IPS-20b (cell line): ENCODE measurements around the gene HOXC11.

Experiments used
- H3K27ac ChIP-seq: one replicate; pipeline ENCODE4 v1.5.1; 2013; ENCODE audit warnings: low read length
- H3K27me3 ChIP-seq: 2 replicates; pipeline ENCODE4 v1.6.1; 2013; ENCODE audit warnings: mild to moderate bottlenecking, low read length, inconsistent platforms; ENCODE audit not compliant: insufficient read depth
- H3K36me3 ChIP-seq: 2 replicates; pipeline ENCODE4 v1.6.1; 2013; ENCODE audit warnings: low read depth, mild to moderate bottlenecking, inconsistent platforms, low read length, moderate library complexity; ENCODE audit not compliant: insufficient read depth
- H3K4me1 ChIP-seq: 2 replicates; pipeline ENCODE4 v1.6.1; 2013; ENCODE audit warnings: mild to moderate bottlenecking, control low read depth, inconsistent platforms, low read length, moderate library complexity; ENCODE audit not compliant: insufficient read depth
- H3K4me3 ChIP-seq: 2 replicates; pipeline ENCODE4 v1.5.1; 2013; ENCODE audit warnings: mild to moderate bottlenecking, low read length, inconsistent platforms
- H3K9ac ChIP-seq: 2 replicates; pipeline ENCODE4 v1.6.1; 2013; ENCODE audit warnings: low read depth, mild to moderate bottlenecking, inconsistent platforms, low read length, moderate library complexity
- H3K9me3 ChIP-seq: 2 replicates; pipeline ENCODE4 v1.6.1; 2013; ENCODE audit warnings: mild to moderate bottlenecking, low read depth, low read length, inconsistent platforms; ENCODE audit not compliant: insufficient read depth

HOXC11 gene

DNA sequence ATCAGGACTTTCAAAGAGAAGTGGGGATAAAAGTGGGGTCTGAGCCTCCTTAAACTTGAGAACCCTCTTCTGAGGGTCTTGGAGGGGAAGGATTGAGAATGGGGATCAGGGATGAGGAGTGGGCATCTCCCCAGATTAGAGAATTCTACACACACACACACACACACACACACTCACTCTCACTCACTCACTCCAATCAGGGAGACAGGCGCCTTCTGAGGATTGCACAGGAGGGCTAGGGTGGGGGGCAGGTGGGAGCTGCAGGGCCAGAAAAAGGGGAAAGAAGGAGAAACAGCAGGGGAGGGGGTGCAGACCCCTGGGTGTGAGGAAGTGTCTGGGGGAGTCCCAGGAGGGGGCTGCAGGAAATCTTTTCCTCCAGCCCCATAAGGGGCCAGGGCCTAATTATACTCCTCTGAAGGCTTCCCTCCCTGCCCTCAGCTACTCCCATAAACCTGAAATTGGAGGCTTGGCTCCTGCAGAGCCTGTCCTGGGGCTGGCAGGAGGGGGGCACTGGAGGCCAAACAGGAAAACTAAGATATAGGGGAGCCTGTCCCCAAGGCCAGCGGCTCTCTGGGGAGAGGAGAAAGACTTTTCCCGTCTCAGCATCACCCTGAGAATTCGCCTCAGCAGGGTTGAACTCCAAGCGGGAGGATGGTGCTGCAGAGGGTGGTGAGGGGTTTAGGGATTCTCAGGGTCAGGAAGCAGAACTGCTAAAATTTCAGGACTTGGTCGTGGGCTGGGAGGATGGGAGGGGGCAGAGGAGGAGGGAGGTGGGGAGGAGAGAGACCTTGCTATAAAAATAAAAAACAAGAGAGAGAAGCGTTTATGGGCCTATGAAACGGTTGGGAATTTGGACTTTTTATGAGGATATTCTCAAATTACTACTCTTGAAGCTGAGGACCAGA is 28.6 kb downstream of the HOXC11 start:
- H3K36me3 ChIP-seq = no peaks in the 10 kb centered on the region
- H3K9ac ChIP-seq = no peak overlapping the region
- peaks cover 100% of the 10 kb centered on the region for H3K27me3 ChIP-seq
- H3K27ac ChIP-seq = no peak overlapping the region
- H3K4me1 ChIP-seq = no peaks in the 10 kb centered on the region
- no peak overlapping the region for H3K4me3 ChIP-seq
- peaks cover 8% of the 10 kb centered on the region; the same call in 1 of the 2 replicates for H3K9me3 ChIP-seq

- no peak overlapping the region for H3K27ac ChIP-seq
- no peaks in the 10 kb centered on the region for H3K36me3 ChIP-seq
- no peaks in the 10 kb centered on the region for H3K4me1 ChIP-seq
- H3K9me3 ChIP-seq = peaks cover 3% of the 10 kb centered on the region; the same call in 1 of the 2 replicates
- no peak overlapping the region for H3K4me3 ChIP-seq
- H3K9ac ChIP-seq = no peak overlapping the region
- peaks cover 100% of the 10 kb centered on the region for H3K27me3 ChIP-seq
Measured at GRCh38 chr12:54002278-54002914, 29.5 kb downstream of the HOXC11 start.

GRCh38 chr12:54002915-54003389 is 30.0 kb downstream of the HOXC11 start:
- Histone ChIP-seq H3K4me1 (no peaks in the 10 kb centered on the region), H3K36me3 (no peaks in the 10 kb centered on the region), H3K4me3 (no peak overlapping the region), H3K9ac (no peak overlapping the region), H3K27me3 (peaks cover 100% of the 10 kb centered on the region), H3K9me3 (peaks cover 3% of the 10 kb centered on the region; the same call in 1 of the 2 replicates), H3K27ac (no peak overlapping the region)

GRCh38 chr12:54003625-54004024 is 30.7 kb downstream of the HOXC11 start:
- H3K27ac ChIP-seq = no peak overlapping the region
- H3K9ac ChIP-seq = no peak overlapping the region
- no peak overlapping the region for H3K4me3 ChIP-seq
- H3K27me3 ChIP-seq = peaks cover 100% of the 10 kb centered on the region
- H3K36me3 ChIP-seq = no peaks in the 10 kb centered on the region
- H3K4me1 ChIP-seq = no peaks in the 10 kb centered on the region
- peaks cover 3% of the 10 kb centered on the region; the same call in 1 of the 2 replicates for H3K9me3 ChIP-seq

- Histone ChIP-seq H3K4me3 (no peak overlapping the region), H3K9ac (no peak overlapping the region), H3K27me3 (peaks cover 100% of the 10 kb centered on the region), H3K4me1 (no peaks in the 10 kb centered on the region), H3K27ac (no peak overlapping the region), H3K9me3 (peaks cover 3% of the 10 kb centered on the region; the same call in 1 of the 2 replicates), H3K36me3 (no peaks in the 10 kb centered on the region)
Measured at GRCh38 chr12:54004063-54004840, 31.3 kb downstream of the HOXC11 start.

- Histone ChIP-seq H3K4me3 (no peak overlapping the region), H3K9ac (no peak overlapping the region), H3K4me1 (no peaks in the 10 kb centered on the region), H3K27me3 (peaks cover 100% of the 10 kb centered on the region), H3K36me3 (no peaks in the 10 kb centered on the region), H3K27ac (no peak overlapping the region), H3K9me3 (no peaks in the 10 kb centered on the region; the same call in 1 of the 2 replicates)
Measured at GRCh38 chr12:54004841-54005530, 32.1 kb downstream of the HOXC11 start.

- Histone ChIP-seq H3K9ac (no peak overlapping the region), H3K27ac (no peak overlapping the region), H3K27me3 (peaks cover 100% of the 10 kb centered on the region), H3K4me3 (no peak overlapping the region), H3K4me1 (no peaks in the 10 kb centered on the region), H3K36me3 (no peaks in the 10 kb centered on the region), H3K9me3 (no peaks in the 10 kb centered on the region; the same call in 1 of the 2 replicates)
Measured at GRCh38 chr12:54005531-54005852, 32.6 kb downstream of the HOXC11 start.

DNA sequence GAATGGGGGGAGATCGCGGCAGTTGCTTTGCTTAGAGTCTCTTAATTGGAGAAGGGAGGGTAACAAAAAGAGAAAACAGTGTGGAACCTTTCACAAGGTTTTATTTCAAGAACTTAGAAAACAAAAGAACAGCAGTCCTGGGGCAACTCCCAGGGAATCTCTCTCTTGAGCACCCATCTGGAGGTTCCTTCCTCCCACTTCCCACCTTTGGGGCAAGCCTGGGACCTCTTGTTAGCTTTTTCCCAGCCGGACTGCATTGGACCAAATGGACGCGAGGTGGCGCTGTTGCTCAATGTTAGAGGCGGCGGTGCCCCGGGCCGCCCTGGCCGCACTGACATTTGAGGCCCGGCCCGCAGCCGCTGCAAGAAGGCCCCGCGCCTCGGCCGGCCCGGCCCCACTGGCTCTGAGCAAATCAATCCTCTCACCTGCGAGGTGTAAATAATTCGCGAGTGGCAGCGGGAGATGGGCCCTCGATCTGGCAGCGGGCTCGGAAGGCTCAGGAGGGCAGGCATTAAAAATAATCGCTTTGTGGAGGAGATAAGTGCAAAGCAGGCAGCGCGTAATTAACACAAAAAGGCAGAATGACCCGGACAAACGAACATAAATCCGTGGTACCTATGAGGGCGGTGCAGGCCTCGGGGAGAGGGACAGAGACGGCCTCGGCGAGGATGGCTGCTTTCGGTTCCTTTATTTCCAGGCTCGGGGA is 33.1 kb downstream of the HOXC11 start:
- H3K9ac ChIP-seq = no peak overlapping the region

GRCh38 chr12:54006559-54007220 is 33.8 kb downstream of the HOXC11 start:
- Histone ChIP-seq H3K27me3 (peaks cover 100% of the 10 kb centered on the region), H3K9ac (no peak overlapping the region), H3K4me1 (no peaks in the 10 kb centered on the region), H3K36me3 (no peaks in the 10 kb centered on the region), H3K4me3 (no peak overlapping the region), H3K27ac (no peak overlapping the region), H3K9me3 (no peaks in the 10 kb centered on the region; the same call in 1 of the 2 replicates)

More for the DNA sequence above, 33.1 kb downstream of the HOXC11 start:
- no peak overlapping the region for H3K4me3 ChIP-seq
- no peaks in the 10 kb centered on the region for H3K36me3 ChIP-seq
- H3K9me3 ChIP-seq = no peaks in the 10 kb centered on the region; the same call in 1 of the 2 replicates
- H3K4me1 ChIP-seq = no peaks in the 10 kb centered on the region
- H3K27ac ChIP-seq = no peak overlapping the region
- peaks cover 100% of the 10 kb centered on the region for H3K27me3 ChIP-seq

- no peaks in the 10 kb centered on the region; the same call in 1 of the 2 replicates for H3K9me3 ChIP-seq
- H3K27ac ChIP-seq = no peak overlapping the region
- H3K4me1 ChIP-seq = no peaks in the 10 kb centered on the region
- no peak overlapping the region for H3K9ac ChIP-seq
- H3K27me3 ChIP-seq = peaks cover 100% of the 10 kb centered on the region
- H3K4me3 ChIP-seq = no peak overlapping the region
- no peaks in the 10 kb centered on the region for H3K36me3 ChIP-seq
Measured at GRCh38 chr12:54007538-54008259, 34.8 kb downstream of the HOXC11 start.
